OCI-LY3 (cell line): ENCODE results near the gene MYL3.

Source experiments
- H2AFZ ChIP-seq: fragments of 200-600, 300-600 bp; shearing (Covaris generic); 2 replicates; pipeline ENCODE4 v1.6.0; 2014; ENCODE audit warnings: antibody characterized with exemption, low read depth, low read length
- H3K27ac ChIP-seq: fragments of 200-600, 300-600 bp; sonication (generic); 2 replicates; pipeline ENCODE4 v1.5.1; 2014; ENCODE audit warnings: mild to moderate bottlenecking, low read length, moderate library complexity, mixed read lengths
- H3K27me3 ChIP-seq: fragments of 200-600, 300-600 bp; sonication (generic); 2 replicates; pipeline ENCODE4 v1.6.1; 2014; ENCODE audit warnings: low read depth, low read length, mixed read lengths
- H3K36me3 ChIP-seq: fragments of 200-600, 300-600 bp; sonication (generic); replicated peaks from 2 replicates; pipeline ENCODE3; 2014; ENCODE audit warnings: low read depth, low read length, mixed read lengths
- H3K4me1 ChIP-seq: fragments of 300-600, 200-600 bp; sonication (generic); 2 replicates; pipeline ENCODE4 v1.6.1; 2014; ENCODE audit warnings: low read length, mixed read lengths
- H3K4me2 ChIP-seq: fragments of 200-600, 300-600 bp; sonication (generic); 2 replicates; pipeline ENCODE4 v1.6.1; 2014; ENCODE audit warnings: low read length, mixed read lengths
- H3K4me3 ChIP-seq: fragments of 300-600, 200-600 bp; sonication (generic); 2 replicates; pipeline ENCODE4 v1.5.1; 2014; ENCODE audit warnings: antibody characterized with exemption, mild to moderate bottlenecking, low read length, moderate library complexity
- H3K79me2 ChIP-seq: fragments of 300-600, 200-600 bp; shearing (Covaris generic); 2 replicates; pipeline ENCODE4 v1.6.1; 2014; ENCODE audit warnings: mild to moderate bottlenecking, low read length, mixed read lengths
- H3K9ac ChIP-seq: fragments of 300-600, 200-600 bp; shearing (Covaris generic); 2 replicates; pipeline ENCODE4 v1.6.0; 2014; ENCODE audit warnings: mild to moderate bottlenecking, low read length, moderate library complexity
- H3K9me3 ChIP-seq: fragments of 200-600, 300-600 bp; shearing (Covaris generic); 2 replicates; pipeline ENCODE4 v1.6.1; 2014; ENCODE audit warnings: low read length, mixed read lengths; ENCODE audit not compliant: insufficient read depth
- H4K20me1 ChIP-seq: fragments of 200-600, 300-600 bp; sonication (generic); 2 replicates; pipeline ENCODE4 v1.6.1; 2016; ENCODE audit warnings: low read length, mixed read lengths; ENCODE audit not compliant: insufficient read depth
- CTCF ChIP-seq: fragments of 200-600, 300-600 bp; sonication (generic); IDR thresholded peaks from 2 replicates; pipeline ENCODE4 v1.5.1; 2014; ENCODE audit warnings: antibody characterized with exemption, low read length, low read depth
- EZH2phosphoT487 ChIP-seq: fragments of 200-600 bp; shearing (Covaris generic); IDR thresholded peaks from 2 replicates; pipeline ENCODE4 v1.6.1; 2018; ENCODE audit warnings: antibody characterized with exemption, mixed run types, low read depth

The MYL3 gene

GRCh38 chr3:46851364-46852333, 11.6 kb downstream of the MYL3 start:
- H4K20me1 ChIP-seq: no peaks in the 10 kb centered on the region
- H3K9ac ChIP-seq: no peak overlapping the region
- H3K79me2 ChIP-seq: no peaks in the 10 kb centered on the region
- no peak overlapping the region for H3K4me3 ChIP-seq
- no peak overlapping the region for H2AFZ ChIP-seq
- no peak overlapping the region for H3K4me2 ChIP-seq
- peaks cover 12% of the 10 kb centered on the region for H3K27me3 ChIP-seq
- no peak overlapping the region for H3K27ac ChIP-seq
- TF ChIP-seq CTCF (no peak), EZH2phosphoT487 (no peak)
- H3K9me3 ChIP-seq: no peaks in the 10 kb centered on the region
- no peaks in the 10 kb centered on the region for H3K36me3 ChIP-seq
- H3K4me1 ChIP-seq: peaks cover 2% of the 10 kb centered on the region; the same call in 1 of the 2 replicates

- H3K79me2 ChIP-seq: no peaks in the 10 kb centered on the region
Observed at GRCh38 chr3:46850468-46850779, 12.8 kb downstream of the MYL3 start.

GRCh38 chr3:46849686-46850467, 13.4 kb downstream of the MYL3 start:
- H3K36me3 ChIP-seq: no peaks in the 10 kb centered on the region
- no peak overlapping the region for H2AFZ ChIP-seq
- H3K79me2 ChIP-seq: no peaks in the 10 kb centered on the region
- H3K9me3 ChIP-seq: no peaks in the 10 kb centered on the region
- peaks cover 10% of the 10 kb centered on the region for H3K4me1 ChIP-seq
- H3K27ac ChIP-seq: no peak overlapping the region
- H3K4me3 ChIP-seq: no peak overlapping the region
- H3K4me2 ChIP-seq: no peak overlapping the region
- H3K27me3 ChIP-seq: 0 out of 2 replicates have a peak, but pooled peaks cover under 1% of the 10 kb centered on the region
- no peak overlapping the region for H3K9ac ChIP-seq
- no peak for TF ChIP-seq CTCF
- no peak for TF ChIP-seq EZH2phosphoT487
- no peaks in the 10 kb centered on the region for H4K20me1 ChIP-seq

More at GRCh38 chr3:46850468-46850779, 12.8 kb downstream of the MYL3 start:
- TF ChIP-seq EZH2phosphoT487 (no peak), CTCF (no peak)
- Histone ChIP-seq H3K4me2 (no peak overlapping the region), H3K27me3 (0 out of 2 replicates have a peak, but pooled peaks cover 6% of the 10 kb centered on the region), H4K20me1 (no peaks in the 10 kb centered on the region), H3K9me3 (no peaks in the 10 kb centered on the region), H3K4me1 (peaks cover 6% of the 10 kb centered on the region; the same call in 1 of the 2 replicates), H3K27ac (no peak overlapping the region), H3K9ac (no peak overlapping the region), H2AFZ (no peak overlapping the region), H3K36me3 (no peaks in the 10 kb centered on the region), H3K4me3 (no peak overlapping the region)
